HG02571 (cell line): ENCODE results near the gene CSNK1D.

ENCODE experiments used
- ATAC-seq: cut with Tn5 transposase; IDR thresholded peaks from one replicate; pipeline ENCODE4 v1.9.1; 2021; ENCODE audit warnings: mild to moderate bottlenecking, moderate library complexity; ENCODE audit not compliant: unreplicated experiment

CSNK1D gene

GRCh38 chr17:82241183-82241925 lies 32.1 kb downstream of the CSNK1D start:
- ATAC-seq: no peak

GRCh38 chr17:82240506-82241182 lies 32.9 kb downstream of the CSNK1D start:
- ATAC-seq: no peak

GRCh38 chr17:82239926-82240505 lies 33.5 kb downstream of the CSNK1D start:
- ATAC-seq: no peak

GRCh38 chr17:82239401-82239925 lies 34.0 kb downstream of the CSNK1D start:
- no peak for ATAC-seq

GRCh38 chr17:82238472-82239201 lies 34.9 kb downstream of the CSNK1D start:
- no peak for ATAC-seq

- ATAC-seq: no peak
Observed at GRCh38 chr17:82237746-82238471, 35.6 kb downstream of the CSNK1D start.

- no peak for ATAC-seq
Observed at GRCh38 chr17:82237083-82237745, 36.3 kb downstream of the CSNK1D start.

- ATAC-seq: no peak
Observed at GRCh38 chr17:82236142-82236971, 37.1 kb downstream of the CSNK1D start.

- ATAC-seq: no peak
Observed at GRCh38 chr17:82235775-82236141, 37.7 kb downstream of the CSNK1D start.

- no peak for ATAC-seq
Observed at GRCh38 chr17:82235056-82235774, 38.3 kb downstream of the CSNK1D start.

- no peak for ATAC-seq
Observed at GRCh38 chr17:82234211-82235055, 39.1 kb downstream of the CSNK1D start.

GRCh38 chr17:82232876-82233785 lies 40.4 kb downstream of the CSNK1D start:
- no peak for ATAC-seq

GRCh38 chr17:82232322-82232820 lies 41.1 kb downstream of the CSNK1D start:
- ATAC-seq: no peak

GRCh38 chr17:82231562-82232321 lies 41.8 kb downstream of the CSNK1D start:
- ATAC-seq: no peak

GRCh38 chr17:82231312-82231561 lies 42.3 kb downstream of the CSNK1D start:
- no peak for ATAC-seq
